ENCODE results near the gene USP35. TPM values are rescaled to one million over a fixed set of nuclear protein-coding genes. Genes with fewer than 3 reads are reported as not detected.
A peak's percentile ranks its signal among the peaks of the same experiment; 100 is the strongest.

The USP35 gene
- polyA plus RNA-seq, 3 donors = 0.42 to 7.6 (median 0.63) TPM

- 98% methylated on average over 3 of the region's 5 CpGs for WGBS (ENCODE audit: insufficient coverage)
- H3K4me3 ChIP-seq (replicated peaks in 1 of 3; ENCODE audit: low read depth in 2 of 3, low read length in 3 of 3) = no peak overlapping the region
- no peak for TF ChIP-seq CTCF (IDR thresholded peaks at IDR 0.05)
- no peaks in the 10 kb centered on the region for H3K79me2 ChIP-seq (ENCODE audit: insufficient read depth, low read length)
- no peaks in the 10 kb centered on the region for H3K9me3 ChIP-seq (replicated peaks in 1 of 2; ENCODE audit: control insufficient read depth in 1 of 2, insufficient read depth in 1 of 2, low read length in 2 of 2)
- Mint-ChIP-seq H3K4me1 (peaks cover 23% of the 10 kb centered on the region), H3K9me3 (peaks cover 0 to 4% (median 2%) of the 10 kb centered on the region in 7 donors), H3K36me3 (peaks cover 57 to 59% of the 10 kb centered on the region in 2 donors), H3K27me3 (ENCODE audit: low read depth in 3 of 3) (peaks cover 1 to 5% (median 3%) of the 10 kb centered on the region in 3 donors), H3K27ac (peak overlapping the region in 1 of 7 donors; percentile 15), H3K4me3 (no peak overlapping the region)
- H4K20me1 ChIP-seq (ENCODE audit: insufficient read depth, low read length) = no peaks in the 10 kb centered on the region
- intact Hi-C loops (cut with micrococcal nuclease) = no loop called here
- H3K27ac ChIP-seq (ENCODE audit: low read depth in 1 of 2, low read length in 2 of 2) = no peak overlapping the region
- peaks cover 13 to 19% of the 10 kb centered on the region in 2 donors for H3K4me1 ChIP-seq (ENCODE audit: control insufficient read depth in 1 of 2, insufficient read depth in 2 of 2, low read length in 2 of 2)
- H3K36me3 ChIP-seq (replicated peaks in 1 of 2; ENCODE audit: control insufficient read depth in 1 of 2, insufficient read depth in 2 of 2, low read length in 2 of 2) = peaks cover 12 to 53% of the 10 kb centered on the region in 2 donors
- H3K9ac ChIP-seq (ENCODE audit: insufficient read depth, low read length, poor library complexity, severe bottlenecking) = no peak overlapping the region
- no peak overlapping the region for H2AFZ ChIP-seq (ENCODE audit: insufficient read depth, low read depth, low read length, poor library complexity, severe bottlenecking)
- peaks cover 0 to 4% of the 10 kb centered on the region in 2 donors for H3K27me3 ChIP-seq (ENCODE audit: control insufficient read depth in 2 of 2, insufficient read depth in 2 of 2, low read length in 2 of 2)
- H3K4me2 ChIP-seq (replicated peaks; ENCODE audit: extremely low read depth, low read length, poor library complexity, severe bottlenecking) = no peak overlapping the region
- no peak for DNase-seq
These were observed 10.9 kb downstream of the USP35 start for GRCh38 chr11:78199653-78200015.

- WGBS (ENCODE audit: insufficient coverage) = 100% methylated on average over 4 of the region's 4 CpGs
- H3K4me1 Mint-ChIP-seq = peaks cover 23% of the 10 kb centered on the region
- no peak overlapping the region for H3K9ac ChIP-seq (ENCODE audit: insufficient read depth, low read length, poor library complexity, severe bottlenecking)
- H3K4me3 ChIP-seq (replicated peaks in 1 of 3; ENCODE audit: low read depth in 2 of 3, low read length in 3 of 3) = no peak overlapping the region
- H4K20me1 ChIP-seq (ENCODE audit: insufficient read depth, low read length) = no peaks in the 10 kb centered on the region
- peaks cover 0 to 4% (median 2%) of the 10 kb centered on the region in 7 donors for H3K9me3 Mint-ChIP-seq
- TF ChIP-seq CTCF (IDR thresholded peaks at IDR 0.05) = no peak
- H3K79me2 ChIP-seq (ENCODE audit: insufficient read depth, low read length) = no peaks in the 10 kb centered on the region
- intact Hi-C loops (cut with micrococcal nuclease) = no loop called here
- H3K36me3 Mint-ChIP-seq = peaks cover 56 to 61% of the 10 kb centered on the region in 2 donors
- peaks cover 0 to 4% of the 10 kb centered on the region in 2 donors for H3K27me3 ChIP-seq (ENCODE audit: control insufficient read depth in 2 of 2, insufficient read depth in 2 of 2, low read length in 2 of 2)
- peaks cover 13 to 19% of the 10 kb centered on the region in 2 donors for H3K4me1 ChIP-seq (ENCODE audit: control insufficient read depth in 1 of 2, insufficient read depth in 2 of 2, low read length in 2 of 2)
- no peak overlapping the region for H3K4me3 Mint-ChIP-seq
- H3K27ac Mint-ChIP-seq = peak overlapping the region in 1 of 7 donors; percentile 15
- no peaks in the 10 kb centered on the region for H3K9me3 ChIP-seq (replicated peaks in 1 of 2; ENCODE audit: control insufficient read depth in 1 of 2, insufficient read depth in 1 of 2, low read length in 2 of 2)
- peaks cover 12 to 58% of the 10 kb centered on the region in 2 donors for H3K36me3 ChIP-seq (replicated peaks in 1 of 2; ENCODE audit: control insufficient read depth in 1 of 2, insufficient read depth in 2 of 2, low read length in 2 of 2)
- H2AFZ ChIP-seq (ENCODE audit: insufficient read depth, low read depth, low read length, poor library complexity, severe bottlenecking) = no peak overlapping the region
- H3K27me3 Mint-ChIP-seq (ENCODE audit: low read depth in 3 of 3) = peaks cover 1 to 4% (median 3%) of the 10 kb centered on the region in 3 donors
- DNase-seq = no peak
- no peak overlapping the region for H3K27ac ChIP-seq (ENCODE audit: low read depth in 1 of 2, low read length in 2 of 2)
- no peak overlapping the region for H3K4me2 ChIP-seq (replicated peaks; ENCODE audit: extremely low read depth, low read length, poor library complexity, severe bottlenecking)
These were observed 11.3 kb downstream of the USP35 start for GRCh38 chr11:78200061-78200460.
